Measurements from ENCODE around the gene MTRR. TPM values are rescaled to one million over a fixed set of nuclear protein-coding genes. Genes with fewer than 3 reads are reported as not detected.

Gene MTRR
- polyA plus RNA-seq, 3 donors: 18.0 to 25.5 (median 22.1) TPM

DNA sequence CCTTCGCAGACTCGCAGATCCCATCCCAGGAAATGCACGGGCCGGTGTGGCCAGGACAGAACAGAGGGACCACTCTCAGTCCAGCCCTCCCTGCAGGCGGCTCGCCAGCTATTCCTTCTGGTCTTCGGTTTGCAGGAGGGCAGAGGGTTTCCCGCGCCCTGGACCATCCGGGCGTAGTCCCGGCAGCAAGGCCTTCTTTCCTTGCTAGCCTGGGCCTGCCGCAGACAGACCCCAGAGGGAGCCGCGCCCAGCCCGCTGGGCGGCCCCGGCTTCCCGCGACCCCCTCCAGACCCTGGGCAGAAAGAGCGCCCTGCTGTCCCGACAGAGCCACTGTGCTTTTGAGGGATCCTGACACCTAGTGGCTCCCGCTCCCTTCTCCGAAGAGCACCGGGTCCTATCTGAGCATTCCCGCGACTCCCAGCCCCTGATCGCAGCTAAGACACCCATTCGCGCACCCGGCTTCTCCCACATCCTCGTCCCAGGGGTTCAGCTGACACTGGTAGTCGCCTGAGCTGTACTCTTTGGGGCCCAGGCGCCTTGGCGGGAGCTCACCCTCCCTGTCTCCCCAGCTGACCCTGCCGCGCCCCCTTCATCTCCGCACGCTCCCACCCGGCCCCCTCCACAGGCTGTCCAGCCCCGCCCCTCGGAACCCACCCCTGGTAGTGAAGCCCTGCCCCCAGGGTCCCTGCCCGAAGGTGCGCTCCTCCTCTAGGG lies 19.1 kb upstream of the MTRR start:
- no peak for DNase-seq
- peak overlapping the region; percentile 13 for H2AFZ ChIP-seq (ENCODE audit: insufficient read depth, low read depth, low read length, poor library complexity, severe bottlenecking)
- H3K27ac Mint-ChIP-seq: peak overlapping the region in 1 of 7 donors; percentile 49

More for the DNA sequence above, 19.1 kb upstream of the MTRR start:
- no peaks in the 10 kb centered on the region for H4K20me1 ChIP-seq (ENCODE audit: insufficient read depth, low read length)
- intact Hi-C loops (cut with micrococcal nuclease): no loop called here
- H3K27ac ChIP-seq (ENCODE audit: low read depth in 1 of 2, low read length in 2 of 2): no peak overlapping the region
- peak overlapping the region; percentile 26 for H3K4me2 ChIP-seq (replicated peaks; ENCODE audit: extremely low read depth, low read length, poor library complexity, severe bottlenecking)
- H3K9me3 ChIP-seq (replicated peaks in 1 of 2; ENCODE audit: control insufficient read depth in 1 of 2, insufficient read depth in 1 of 2, low read length in 2 of 2): peaks cover 0 to 15% of the 10 kb centered on the region in 2 donors
- Mint-ChIP-seq H3K4me1 (peaks cover 11% of the 10 kb centered on the region), H3K4me3 (peak overlapping the region; percentile 63 to 80), H3K36me3 (peaks cover 0 to 2% of the 10 kb centered on the region in 2 donors), H3K9me3 (peaks cover 2 to 26% (median 21%) of the 10 kb centered on the region in 7 donors), H3K27me3 (ENCODE audit: low read depth in 3 of 3) (peaks cover 43 to 67% (median 63%) of the 10 kb centered on the region in 3 donors)
- H3K4me3 ChIP-seq (replicated peaks in 1 of 3; ENCODE audit: low read depth in 2 of 3, low read length in 3 of 3): no peak overlapping the region
- H3K27me3 ChIP-seq (ENCODE audit: control insufficient read depth in 2 of 2, insufficient read depth in 2 of 2, low read length in 2 of 2): peaks cover 50 to 67% of the 10 kb centered on the region in 2 donors
- TF ChIP-seq CTCF (IDR thresholded peaks at IDR 0.05): no peak
- WGBS (ENCODE audit: insufficient coverage): 3% methylated on average over 40 of the region's 44 CpGs
- H3K79me2 ChIP-seq (ENCODE audit: insufficient read depth, low read length): no peaks in the 10 kb centered on the region
- H3K9ac ChIP-seq (ENCODE audit: insufficient read depth, low read length, poor library complexity, severe bottlenecking): no peak overlapping the region
- H3K4me1 ChIP-seq (ENCODE audit: control insufficient read depth in 1 of 2, insufficient read depth in 2 of 2, low read length in 2 of 2): peaks cover 8 to 11% of the 10 kb centered on the region in 2 donors
- H3K36me3 ChIP-seq (replicated peaks in 1 of 2; ENCODE audit: control insufficient read depth in 1 of 2, insufficient read depth in 2 of 2, low read length in 2 of 2): no peaks in the 10 kb centered on the region
